HG03159 (cell line): ENCODE measurements around the gene PGAP2.
"Not testable (repeated sequence)": the region's sequence is repeated elsewhere in the genome, so short reads cannot be mapped to it uniquely, and the experiment has no call there.

Experiments used
- ATAC-seq: cut with Tn5 transposase; IDR thresholded peaks from one replicate; pipeline ENCODE4 v1.9.1; 2021; ENCODE audit warnings: mild to moderate bottlenecking, moderate library complexity; ENCODE audit not compliant: unreplicated experiment

The PGAP2 gene

DNA sequence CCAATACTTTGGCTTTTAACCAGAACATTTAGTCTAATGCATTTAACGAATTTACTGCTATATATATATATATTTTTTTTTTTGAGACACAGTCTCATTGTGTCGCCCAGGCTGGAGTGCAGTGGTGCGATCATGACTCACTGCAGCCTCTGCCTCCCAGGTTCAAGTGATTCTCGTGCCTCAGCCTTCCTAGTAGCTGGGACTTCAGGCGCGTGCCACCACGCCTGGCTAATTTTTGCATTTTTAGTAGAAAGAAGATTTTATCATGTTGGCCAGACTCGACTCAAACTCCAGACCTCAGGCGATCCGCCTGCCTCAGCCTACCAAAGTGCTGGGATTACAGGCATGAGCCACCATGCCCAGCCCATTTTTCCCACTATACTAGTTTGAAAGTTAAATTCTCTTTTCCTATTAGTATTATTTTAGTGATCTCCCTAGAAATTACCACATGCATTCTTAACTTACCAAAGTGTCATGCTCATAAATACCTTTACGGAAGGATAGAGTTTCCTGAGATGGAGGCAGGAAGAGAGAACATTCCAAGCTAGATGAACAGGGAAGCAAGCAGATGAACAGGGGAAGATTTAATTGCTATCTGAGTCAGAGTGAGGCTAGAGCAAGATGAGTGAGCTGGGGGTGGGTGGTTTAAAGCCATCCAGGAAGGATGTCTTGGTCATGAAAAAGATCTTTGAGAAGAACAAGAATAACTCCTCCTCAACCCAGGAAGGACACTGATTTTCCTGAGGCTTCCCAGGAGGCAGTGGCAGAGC, 4.4 kb upstream of the PGAP2 start:
- no peak for ATAC-seq

DNA sequence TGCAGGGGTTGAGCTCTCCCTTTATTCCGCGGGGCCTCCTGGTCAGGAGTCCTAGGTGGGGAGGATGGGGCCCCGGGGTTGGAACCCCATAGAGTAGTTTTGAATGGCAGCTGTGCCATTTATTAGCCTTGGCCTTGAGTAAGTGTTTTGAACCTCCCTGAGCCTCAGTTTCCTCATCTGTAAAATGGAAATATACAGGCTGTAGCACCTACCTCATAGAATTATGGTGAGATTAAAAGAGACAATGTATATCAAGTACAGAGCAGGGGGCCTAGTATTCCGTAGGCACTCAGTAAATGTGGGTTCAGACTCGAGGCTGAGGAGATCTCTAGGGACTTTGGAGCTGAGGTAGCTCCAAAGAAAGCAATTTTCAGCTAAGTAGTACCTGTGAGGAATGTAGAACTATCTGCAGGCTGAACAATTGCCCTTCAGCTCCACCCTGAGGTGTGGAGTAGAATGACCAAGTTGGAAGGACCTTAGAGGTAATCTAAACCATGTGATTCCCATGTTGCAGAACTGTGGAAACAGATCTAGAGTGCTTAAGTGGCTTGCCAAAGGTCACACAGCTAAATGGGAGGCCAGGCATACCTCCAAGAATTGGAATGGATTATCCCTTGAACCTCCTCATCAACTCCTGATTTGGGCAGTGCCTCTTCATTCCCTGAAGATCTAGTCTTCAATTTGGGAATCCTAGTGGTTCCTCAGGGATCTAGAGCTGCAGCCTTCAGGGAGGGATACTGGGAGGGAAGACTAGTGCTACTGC, 682 bp downstream of the PGAP2 start:
- ATAC-seq = peak; percentile 74

DNA sequence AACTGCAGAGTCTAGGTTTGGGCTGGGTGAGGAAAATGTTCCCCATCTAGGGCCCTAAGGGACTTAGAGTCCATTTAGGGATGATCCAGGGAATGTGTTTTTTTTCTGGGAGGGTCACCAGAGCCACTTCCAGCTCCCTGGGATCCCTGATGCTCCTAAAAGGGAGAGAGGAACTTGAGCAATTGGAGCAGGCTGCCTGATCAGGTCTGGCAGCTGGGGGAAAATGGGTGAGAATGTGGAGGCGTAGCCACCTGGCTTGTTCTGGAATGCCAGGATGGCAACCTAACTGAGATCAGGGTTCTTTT, 1.2 kb downstream of the PGAP2 start:
- no peak for ATAC-seq

DNA sequence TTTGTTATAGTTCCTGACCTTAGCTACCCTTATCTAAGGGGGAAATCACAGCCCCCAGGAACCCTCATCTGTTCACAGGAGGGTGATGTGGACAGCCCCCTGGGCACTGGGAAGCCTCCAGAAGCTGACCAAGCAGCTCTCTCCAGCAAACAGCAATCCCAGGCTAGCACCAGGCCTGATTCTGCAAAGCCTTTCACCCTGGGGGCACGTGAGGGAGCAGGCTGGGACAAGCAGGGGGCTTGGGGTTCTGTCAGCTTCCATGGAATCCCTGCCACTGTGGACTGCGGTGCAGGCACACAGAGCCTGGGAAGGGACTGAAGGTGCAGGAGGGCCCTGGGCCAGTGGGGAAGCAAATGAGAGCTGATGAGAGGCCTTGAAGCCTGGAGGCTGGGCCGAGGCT, 2.1 kb downstream of the PGAP2 start:
- no peak for ATAC-seq

DNA sequence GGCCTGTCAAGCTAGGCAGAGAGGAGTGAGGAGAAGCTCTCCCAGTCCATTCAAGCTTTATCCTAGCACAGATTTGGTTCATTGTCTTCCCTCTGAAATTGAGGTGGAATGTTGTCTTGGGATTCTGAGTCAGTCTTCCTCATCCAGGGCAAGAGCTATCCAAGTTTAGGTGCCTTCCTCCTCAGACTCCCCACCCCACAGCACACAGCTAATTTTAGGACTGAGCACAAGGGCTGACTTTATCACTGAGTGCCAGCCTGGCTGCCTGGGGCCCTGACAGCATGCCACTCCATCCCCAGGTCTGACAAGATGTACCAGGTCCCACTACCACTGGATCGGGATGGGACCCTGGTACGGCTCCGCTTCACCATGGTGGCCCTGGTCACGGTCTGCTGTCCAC, 2.6 kb downstream of the PGAP2 start:
- ATAC-seq = no peak

DNA sequence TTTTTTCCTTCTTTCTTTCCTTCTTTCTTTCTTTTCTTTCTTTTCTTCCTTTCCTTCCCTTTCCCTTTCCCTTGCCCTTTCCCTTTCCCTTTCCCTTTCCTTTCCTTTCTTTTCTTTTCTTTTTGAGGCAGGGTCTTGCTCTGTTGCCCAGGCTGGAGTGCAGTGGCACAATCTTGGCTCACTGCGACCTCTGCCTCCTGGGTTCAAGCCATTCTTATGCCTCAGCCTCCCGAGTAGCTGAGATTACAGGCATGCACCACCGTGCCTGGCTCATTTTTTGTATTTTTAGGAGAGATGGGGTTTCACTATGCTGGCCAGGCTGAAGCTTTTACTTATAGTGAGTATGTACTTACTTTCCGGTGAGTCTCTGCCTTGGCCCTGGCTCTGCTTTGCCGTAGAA, 6.5 kb downstream of the PGAP2 start:
- ATAC-seq = not testable (repeated sequence)

DNA sequence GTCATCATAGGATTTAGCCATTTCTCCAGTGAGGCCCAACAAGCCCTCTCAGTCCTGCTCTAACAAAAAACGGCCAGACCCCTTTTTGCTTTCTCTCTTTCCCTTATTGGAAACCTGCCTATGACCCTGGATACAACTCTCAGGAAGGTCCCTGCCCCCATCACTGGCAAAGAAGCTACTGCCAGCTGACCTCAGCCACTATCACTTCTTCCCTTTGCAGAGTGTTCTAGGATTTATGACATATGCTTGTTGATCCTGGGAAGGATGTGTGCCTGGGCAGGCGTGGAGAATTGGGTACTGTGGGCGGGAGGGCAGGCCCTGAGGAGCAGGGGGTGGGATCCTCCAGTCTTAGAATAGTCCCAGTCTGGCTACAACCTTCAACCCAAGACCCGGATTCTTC, 7.5 kb downstream of the PGAP2 start:
- no peak for ATAC-seq

DNA sequence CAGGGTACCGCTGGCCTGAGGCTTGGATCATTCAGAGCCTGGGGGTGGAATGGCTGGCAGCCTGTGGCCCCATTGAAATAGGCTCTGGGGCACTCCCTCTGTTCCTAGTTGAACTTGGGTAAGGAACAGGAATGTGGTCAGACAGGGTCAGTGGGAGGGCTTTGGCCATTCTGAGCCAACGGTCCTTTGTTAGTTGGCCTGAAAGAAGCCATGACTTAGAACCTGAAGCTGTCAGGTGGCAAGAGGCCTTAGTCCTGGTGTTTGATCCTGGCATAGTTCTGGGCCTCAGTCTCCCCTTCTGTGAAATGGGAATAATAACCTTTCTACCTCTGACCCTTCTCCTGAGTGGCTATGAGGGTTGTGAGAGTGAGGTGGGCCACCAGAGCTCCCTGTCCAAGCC, 8.3 kb downstream of the PGAP2 start:
- no peak for ATAC-seq

DNA sequence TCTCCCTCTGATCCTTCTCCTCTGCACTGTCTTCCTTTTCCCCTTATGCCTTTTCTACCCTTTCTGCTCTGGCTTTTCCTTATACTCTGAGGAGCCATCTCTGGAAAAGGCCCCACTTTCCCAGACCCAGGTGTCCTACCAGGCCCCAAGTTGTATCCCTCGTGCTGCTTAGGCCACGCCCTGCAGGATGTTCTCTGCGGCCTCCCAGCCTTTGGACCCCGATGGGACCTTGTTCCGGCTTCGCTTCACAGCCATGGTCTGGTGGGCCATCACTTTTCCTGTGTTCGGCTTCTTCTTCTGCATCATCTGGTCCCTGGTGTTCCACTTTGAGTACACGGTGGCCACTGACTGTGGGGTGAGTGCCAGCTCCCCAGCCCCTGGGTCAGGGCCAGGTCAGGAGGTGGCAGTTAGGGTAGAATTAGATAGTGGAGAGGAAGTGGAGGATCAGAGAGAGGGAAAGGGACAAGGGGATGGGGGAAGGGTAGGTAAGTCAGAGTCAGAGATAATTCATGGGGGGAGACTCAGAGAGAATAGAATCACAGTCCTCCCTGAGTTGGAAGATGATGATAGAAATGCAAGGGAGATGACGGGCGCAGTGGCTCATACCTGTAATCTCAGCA, 8.9 kb downstream of the PGAP2 start:
- ATAC-seq = no peak

DNA sequence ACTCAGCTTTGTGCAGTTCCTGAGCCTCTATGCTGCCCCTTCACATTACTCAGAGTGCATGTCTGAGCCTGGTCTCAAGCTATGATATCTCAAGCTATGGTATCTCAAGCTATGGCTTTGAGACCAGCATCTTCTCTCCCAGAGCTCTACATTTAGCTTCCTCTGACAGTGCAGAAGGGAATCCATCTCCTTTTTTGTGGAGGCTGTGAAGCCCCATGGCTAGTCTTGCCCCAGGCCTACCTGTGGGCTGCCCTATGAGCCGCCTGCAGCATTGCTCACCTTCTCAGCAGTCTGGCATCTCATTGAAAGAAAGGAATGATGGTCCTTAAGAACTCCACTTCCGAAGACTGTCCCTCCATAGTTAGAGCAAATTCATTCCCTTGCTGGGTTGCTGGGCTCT, 12.6 kb downstream of the PGAP2 start:
- no peak for ATAC-seq

DNA sequence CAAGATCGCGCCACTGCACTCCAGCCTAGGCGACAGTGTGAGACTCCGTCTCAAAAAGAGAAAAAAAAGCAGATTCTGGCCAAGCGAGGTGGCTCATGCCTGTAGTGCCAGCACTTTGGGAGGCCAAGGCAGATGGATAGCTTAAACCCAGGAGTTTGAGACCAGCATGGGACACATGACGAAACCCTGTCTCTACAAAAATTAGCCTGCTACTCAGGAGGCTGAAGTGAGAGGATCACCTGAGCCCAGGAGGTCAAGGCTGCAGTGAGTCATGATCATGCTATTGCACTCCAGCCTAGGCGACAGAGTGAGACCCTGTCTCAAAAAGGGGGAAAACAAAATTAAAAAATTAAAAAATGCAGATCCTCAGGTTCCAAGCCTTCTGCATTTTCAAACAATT, 14.0 kb downstream of the PGAP2 start:
- ATAC-seq = no peak

DNA sequence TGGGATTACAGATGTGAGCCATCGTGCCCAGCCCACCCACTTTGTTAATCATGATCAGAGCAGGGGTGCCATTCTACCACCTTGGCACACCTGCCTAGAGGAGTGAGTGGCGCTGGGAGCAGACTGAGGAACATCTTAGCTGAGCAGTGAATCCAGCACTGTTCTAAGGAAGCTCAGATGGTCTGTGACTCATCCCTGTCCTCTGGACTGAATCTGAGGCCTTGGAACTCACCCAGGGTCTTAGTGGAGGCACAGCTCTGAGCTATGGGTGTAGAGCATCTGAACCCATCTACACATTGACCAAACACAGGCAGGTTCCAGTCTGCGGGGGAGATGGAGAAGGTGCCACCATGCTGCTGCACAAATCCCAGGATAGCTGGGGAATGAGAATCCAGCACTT, 14.9 kb downstream of the PGAP2 start:
- ATAC-seq = no peak

DNA sequence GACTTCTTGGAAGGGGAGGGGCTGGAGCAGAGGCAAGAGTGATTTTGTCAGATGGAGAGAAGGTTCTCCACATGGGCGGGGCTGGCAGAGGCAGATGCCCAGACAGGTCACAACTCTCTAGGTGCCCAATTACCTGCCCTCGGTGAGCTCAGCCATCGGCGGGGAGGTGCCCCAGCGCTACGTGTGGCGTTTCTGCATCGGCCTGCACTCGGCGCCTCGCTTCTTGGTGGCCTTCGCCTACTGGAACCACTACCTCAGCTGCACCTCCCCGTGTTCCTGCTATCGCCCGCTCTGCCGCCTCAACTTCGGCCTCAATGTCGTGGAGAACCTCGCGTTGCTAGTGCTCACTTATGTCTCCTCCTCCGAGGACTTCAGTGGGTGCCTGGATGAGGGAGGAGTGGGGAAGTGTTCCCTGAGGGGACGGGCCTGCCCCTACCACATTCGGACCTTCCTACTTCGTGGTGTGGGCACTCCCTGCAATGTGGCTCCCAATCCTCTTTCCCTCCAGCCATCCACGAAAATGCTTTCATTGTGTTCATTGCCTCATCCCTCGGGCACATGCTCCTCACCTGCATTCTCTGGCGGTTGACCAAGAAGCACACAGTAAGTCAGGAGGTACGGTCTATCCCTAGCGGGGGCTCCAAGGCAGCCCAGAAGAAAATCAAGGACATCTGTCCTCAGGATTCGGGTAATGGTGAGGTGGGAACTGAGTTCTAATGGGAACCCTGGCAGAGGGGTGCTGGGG, 15.6 kb downstream of the PGAP2 start:
- no peak for ATAC-seq

DNA sequence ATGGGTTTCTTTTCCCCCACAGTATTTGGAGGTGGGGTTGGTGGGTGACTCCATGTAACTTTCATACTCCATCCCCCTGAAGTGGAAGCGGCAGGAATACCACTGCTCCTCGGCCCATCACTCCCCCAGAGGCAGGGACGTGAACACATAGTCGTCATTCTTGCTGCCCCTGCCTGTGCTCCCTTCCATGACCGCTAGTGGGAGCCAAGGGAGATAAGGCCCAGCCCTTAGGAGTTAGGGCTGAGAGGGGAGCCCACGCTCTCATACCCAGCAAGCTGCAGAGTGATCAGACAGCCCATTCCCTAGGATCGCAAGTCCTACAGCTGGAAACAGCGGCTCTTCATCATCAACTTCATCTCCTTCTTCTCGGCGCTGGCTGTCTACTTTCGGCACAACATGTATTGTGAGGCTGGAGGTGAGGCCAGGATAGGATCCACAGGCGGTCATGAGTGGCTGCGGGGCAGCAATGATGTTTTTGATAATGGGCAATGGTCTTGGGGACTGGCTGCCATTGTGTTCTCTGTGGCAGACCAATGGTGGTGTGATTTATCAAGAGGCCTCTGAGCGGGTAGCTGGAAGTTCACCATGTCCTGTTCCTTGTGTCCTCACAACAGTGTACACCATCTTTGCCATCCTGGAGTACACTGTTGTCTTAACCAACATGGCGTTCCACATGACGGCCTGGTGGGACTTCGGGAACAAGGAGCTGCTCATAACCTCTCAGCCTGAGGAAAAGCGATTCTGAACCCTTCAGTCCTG, 16.5 kb downstream of the PGAP2 start:
- peak; percentile 87 for ATAC-seq

DNA sequence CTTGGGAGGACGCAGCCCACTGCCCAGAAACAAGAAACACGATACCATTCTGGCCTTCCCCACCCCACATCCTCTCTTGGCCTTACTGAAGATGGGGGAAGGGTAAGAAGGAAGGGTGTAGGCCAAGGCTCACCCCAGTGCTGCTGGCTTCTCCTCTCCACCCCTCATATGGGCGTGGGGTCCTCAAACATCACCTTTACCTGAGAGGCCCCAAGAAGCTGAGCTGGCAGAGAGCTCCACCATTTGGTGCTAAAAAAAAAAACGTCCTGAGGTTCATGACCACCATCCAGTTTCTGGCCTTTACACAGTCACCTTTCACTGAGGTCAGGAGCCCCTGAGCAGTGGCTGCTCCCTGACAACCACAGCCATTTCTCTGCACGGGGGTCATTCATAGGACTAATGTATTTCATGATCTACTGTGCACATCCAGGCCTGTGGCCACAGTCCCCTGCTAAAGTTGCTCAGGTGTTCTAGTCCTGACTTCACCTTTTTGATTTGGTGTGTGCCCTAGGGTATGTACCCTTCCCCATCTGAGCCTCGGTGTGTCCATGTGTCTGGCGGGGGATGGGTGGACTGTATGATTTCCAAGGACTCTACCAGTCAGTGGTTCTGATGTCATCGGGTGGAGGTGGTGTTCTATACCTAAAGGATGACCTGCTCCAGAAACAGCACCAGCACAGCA, 17.3 kb downstream of the PGAP2 start:
- ATAC-seq = no peak

DNA sequence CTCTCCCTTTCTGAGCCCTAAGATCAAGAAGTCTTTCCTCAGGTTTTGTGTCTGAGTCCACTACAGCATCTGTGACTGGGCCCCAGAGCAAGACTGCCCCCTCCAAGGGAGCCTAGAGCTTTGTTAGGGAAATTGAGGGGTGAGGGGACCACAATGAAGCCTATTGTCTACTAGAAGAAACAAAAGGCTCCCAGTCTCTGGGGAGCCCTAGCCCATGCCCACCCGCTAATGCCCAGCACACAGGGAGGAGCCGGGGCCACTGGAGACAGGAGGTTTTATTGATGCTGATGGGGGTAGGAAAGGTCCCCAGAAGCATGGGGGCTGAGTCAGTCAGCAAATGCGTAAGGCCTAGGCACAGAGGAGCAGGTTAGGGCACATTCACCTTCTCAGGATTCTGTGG, 18.4 kb downstream of the PGAP2 start:
- no peak for ATAC-seq

DNA sequence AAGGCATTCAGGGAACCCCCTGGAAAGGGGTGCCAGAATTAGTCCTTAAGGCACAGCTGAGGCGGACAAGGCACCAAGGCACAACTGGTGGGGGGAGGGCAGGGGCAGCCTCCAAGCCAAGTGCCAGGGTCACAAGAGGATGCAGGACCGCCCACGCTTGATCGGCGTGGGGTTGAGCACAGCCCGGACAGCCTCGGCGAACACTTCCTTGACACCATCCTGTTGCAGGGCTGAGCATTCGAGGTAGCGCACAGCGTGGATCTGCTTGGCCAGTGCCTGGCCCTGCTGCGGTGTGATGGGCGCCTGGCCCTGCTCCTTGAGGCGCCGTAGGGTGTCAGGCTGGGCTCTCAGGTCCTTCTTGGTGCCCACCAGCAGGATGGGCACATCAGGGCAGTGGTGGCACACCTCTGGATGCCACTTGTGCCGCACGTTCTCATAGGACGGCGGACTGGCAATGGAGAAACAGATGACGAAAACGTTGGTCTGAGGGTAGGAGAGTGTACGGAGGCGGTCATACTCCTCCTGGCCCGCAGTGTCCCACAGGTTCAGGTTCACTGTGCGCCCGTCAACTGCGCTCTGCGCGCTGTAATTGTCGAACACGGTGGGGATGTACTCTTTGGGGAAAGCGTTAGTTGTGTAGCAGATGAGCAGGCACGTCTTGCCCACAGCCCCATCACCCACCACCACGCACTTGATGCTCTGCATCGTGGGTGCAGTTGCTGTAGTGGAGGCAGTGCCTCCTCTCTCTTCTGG, 19.2 kb downstream of the PGAP2 start:
- ATAC-seq = no peak

DNA sequence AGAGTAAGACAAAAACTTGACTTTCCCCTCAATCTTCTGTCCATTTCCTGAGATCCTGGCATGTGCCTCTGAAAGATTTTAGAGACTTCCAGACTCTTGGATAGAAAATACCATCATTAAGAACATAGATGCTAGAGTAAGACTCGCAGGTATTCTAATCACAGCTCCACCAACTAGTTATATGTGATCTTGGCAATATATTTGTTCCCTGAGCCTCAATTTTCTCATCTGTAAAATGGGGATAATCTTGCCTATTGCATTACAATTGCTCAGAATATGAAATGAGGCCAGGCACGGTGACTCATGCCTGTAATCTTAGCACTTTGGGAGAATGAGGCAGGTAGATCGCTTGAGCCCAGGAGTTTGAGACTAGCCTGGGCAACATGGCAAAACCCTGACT, 21.7 kb downstream of the PGAP2 start:
- no peak for ATAC-seq

DNA sequence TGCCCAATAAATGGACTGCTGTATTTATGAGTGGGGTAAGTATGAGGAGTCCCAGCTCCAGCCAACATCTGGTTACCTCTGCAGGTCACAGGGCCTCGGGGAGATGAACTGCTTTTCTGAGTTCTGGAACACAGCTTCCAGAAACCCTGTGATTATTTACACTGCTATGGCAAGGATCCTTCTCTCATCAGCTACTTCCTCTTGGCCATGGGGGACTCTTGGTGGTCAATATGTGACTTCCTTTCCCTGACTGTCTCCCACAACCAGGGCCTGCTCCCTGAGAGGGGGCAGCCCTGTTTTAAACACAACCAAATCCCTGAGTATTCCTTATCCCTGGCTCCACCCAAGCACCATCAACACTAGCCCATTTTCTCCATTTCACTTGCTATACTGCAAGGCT, 22.4 kb downstream of the PGAP2 start:
- ATAC-seq = no peak
